IMR-90 (cell line): Measurements from ENCODE around the gene APLF. TPM values are rescaled to one million over a fixed set of nuclear protein-coding genes. Genes with fewer than 3 reads are reported as not detected.
"Not testable (repeated sequence)": the region's sequence is repeated elsewhere in the genome, so short reads cannot be mapped to it uniquely, and the experiment has no call there.

Experiments used
- ATAC-seq: fragments of 200-7000 bp; cut with Tn5 transposase; 2 replicates; pipeline ENCODE4 v1.9.1; 2020; ENCODE audit warnings: low read depth, mild to moderate bottlenecking, moderate library complexity
- BruUV-seq: library from RNA; stranded (reverse); fragments of 400-500 nt; replicated peaks from 2 replicates; lab custom pipeline; 2021; lab: Mats Ljungman, UMichigan
- CTCF ChIA-PET: fragments of 300-600 bp; formaldehyde crosslinking; extraction: SDS; loops from one replicate; lab custom pipeline; 2021; ENCODE audit warnings: antibody characterized with exemption; lab: Yijun Ruan, JAX
- POLR2A ChIA-PET: fragments of 300-600 bp; sonication (Branson Sonifier 250); formaldehyde crosslinking; loops from one replicate; lab custom pipeline; 2022; ENCODE audit warnings: antibody characterized with exemption; ENCODE audit not compliant: unreplicated experiment; lab: Charles Lee
- DNase-seq: peaks from one replicate; pipeline ENCODE4 v3.0.0; 2013
- H2AFZ ChIP-seq: replicated peaks from 2 replicates; pipeline ENCODE3; 2013; ENCODE audit warnings: low read length, mild to moderate bottlenecking; ENCODE audit not compliant: poor library complexity
- H2AK5ac ChIP-seq: 2 replicates; pipeline ENCODE4 v1.6.1; 2013; ENCODE audit warnings: low read depth, low read length, inconsistent platforms
- H2AK9ac ChIP-seq: replicated peaks from 2 replicates; pipeline ENCODE3; 2013; ENCODE audit warnings: mild to moderate bottlenecking, low read depth, low read length, moderate library complexity; ENCODE audit not compliant: poor library complexity
- H2BK120ac ChIP-seq: 2 replicates; pipeline ENCODE4 v1.6.1; 2013; ENCODE audit warnings: low read depth, low read length, inconsistent platforms
- H2BK15ac ChIP-seq: 3 replicates; pipeline ENCODE4 v1.6.1; 2013; ENCODE audit warnings: low read depth, low read length, inconsistent platforms
- H2BK20ac ChIP-seq: 2 replicates; pipeline ENCODE4 v1.6.1; 2013; ENCODE audit warnings: low read depth, mild to moderate bottlenecking, inconsistent platforms, low read length, moderate library complexity
- H2BK5ac ChIP-seq: 2 replicates; pipeline ENCODE4 v1.6.1; 2013; ENCODE audit warnings: mild to moderate bottlenecking, low read depth, low read length, inconsistent platforms; ENCODE audit not compliant: poor library complexity, severe bottlenecking
- H3K14ac ChIP-seq: replicated peaks from 2 replicates; pipeline ENCODE4 v1.6.1; 2013; ENCODE audit warnings: low read depth, low read length, inconsistent platforms
- H3K18ac ChIP-seq: 2 replicates; pipeline ENCODE4 v1.6.1; 2013; ENCODE audit warnings: low read depth, low read length, control low read depth
- H3K23ac ChIP-seq: 2 replicates; pipeline ENCODE4 v1.6.1; 2013; ENCODE audit warnings: low read depth, low read length, inconsistent platforms
- H3K27ac ChIP-seq: 2 replicates; pipeline ENCODE4 v1.5.1; 2013; ENCODE audit warnings: mild to moderate bottlenecking, control low read depth, low read length; ENCODE audit not compliant: insufficient read depth
- H3K27me3 ChIP-seq: 2 replicates; pipeline ENCODE4 v1.6.1; 2013; ENCODE audit warnings: low read length; ENCODE audit not compliant: control insufficient read depth, insufficient read depth
- H3K36me3 ChIP-seq: 2 replicates; pipeline ENCODE4 v1.6.1; 2013; ENCODE audit warnings: low read length, mixed read lengths; ENCODE audit not compliant: control insufficient read depth, insufficient read depth
- H3K4ac ChIP-seq: 2 replicates; pipeline ENCODE4 v1.6.1; 2013; ENCODE audit warnings: low read depth, low read length, inconsistent platforms
- H3K4me1 ChIP-seq: 2 replicates; pipeline ENCODE4 v1.6.1; 2013; ENCODE audit warnings: low read length, mixed read lengths; ENCODE audit not compliant: control insufficient read depth, insufficient read depth
- H3K4me2 ChIP-seq: 2 replicates; pipeline ENCODE4 v1.6.1; 2013; ENCODE audit warnings: low read depth, mild to moderate bottlenecking, control low read depth, low read length, moderate library complexity
- H3K4me3 ChIP-seq: 2 replicates; pipeline ENCODE4 v1.5.1; 2013; ENCODE audit warnings: low read depth, mild to moderate bottlenecking, control low read depth, low read length, moderate library complexity; ENCODE audit not compliant: insufficient read depth
- H3K56ac ChIP-seq: 2 replicates; pipeline ENCODE4 v1.6.1; 2013; ENCODE audit warnings: low read length, inconsistent platforms; ENCODE audit not compliant: insufficient read depth; ENCODE audit errors: extremely low read depth
- H3K79me1 ChIP-seq, 2 experiments: 2 replicates each; pipeline ENCODE4 v1.6.1; 2013; ENCODE audit warnings: low read length in 2 of 2, inconsistent platforms in 1 of 2, low read depth in 1 of 2
- H3K9ac ChIP-seq: 2 replicates; pipeline ENCODE4 v1.6.1; 2013; ENCODE audit warnings: low read depth, low read length, control low read depth
- H3K9me1 ChIP-seq: 2 replicates; pipeline ENCODE4 v1.6.1; 2013; ENCODE audit warnings: low read length, inconsistent platforms; ENCODE audit not compliant: insufficient read depth
- H3K9me3 ChIP-seq: 2 replicates; pipeline ENCODE4 v1.6.1; 2013; ENCODE audit warnings: low read length; ENCODE audit not compliant: control insufficient read depth, insufficient read depth
- H4K20me1 ChIP-seq: 2 replicates; pipeline ENCODE4 v1.6.1; 2013; ENCODE audit warnings: low read length, inconsistent platforms; ENCODE audit not compliant: insufficient read depth
- H4K5ac ChIP-seq: 2 replicates; pipeline ENCODE4 v1.6.1; 2013; ENCODE audit warnings: mild to moderate bottlenecking, low read depth, low read length, control low read depth
- H4K8ac ChIP-seq, 2 experiments: 2 replicates each; pipeline ENCODE4 v1.6.1; 2013; ENCODE audit warnings: low read depth in 2 of 2, low read length in 2 of 2, control low read depth in 1 of 2, inconsistent platforms in 1 of 2
- H4K91ac ChIP-seq: 2 replicates; pipeline ENCODE4 v1.6.1; 2013; ENCODE audit warnings: low read depth, low read length, inconsistent platforms; ENCODE audit not compliant: insufficient read depth
- WGBS, 2 experiments: methylation state at CpG; one replicate each; pipeline versions ENCODE4 v1.1.5 to v1.1.7; 2013; ENCODE audit warnings: missing lambda C conversion rate in 2 of 2; ENCODE audit not compliant: insufficient read length in 1 of 2; ENCODE audit errors: extremely low coverage in 2 of 2; 5-methylcytosine and 5-hydroxymethylcytosine counted together
- dilution Hi-C: fragments of 300-500 bp; cut with HindIII; formaldehyde crosslinking; loops from one replicate; pipeline ENCODE4 v1.14.3; 2018; ENCODE audit warnings: low sequenced_read_pairs; ENCODE audit not compliant: unreplicated experiment
- in situ Hi-C: fragments of 300-500 bp; cut with MboI; formaldehyde crosslinking; loops from 3 replicates; pipeline ENCODE4 v1.14.3; 2019; ENCODE audit warnings: low sequenced_read_pairs, inconsistent platforms, mixed read lengths
- intact Hi-C: fragments of 100-400 bp; cut with micrococcal nuclease; formaldehyde crosslinking; loops from 2 replicates; pipeline ENCODE4 v1.10.0; 2022
- polyA plus RNA-seq, 3 experiments: library from polyadenylated mRNA; depleted of rRNA; stranded (reverse); fragments of >200 nt; gene quantifications; 2 replicates each; pipeline ENCODE4 v1.2.3, GENCODE V29; 2012; ENCODE audit warnings: low replicate concordance in 1 of 3
- total RNA-seq: library from RNA; depleted of rRNA; stranded (reverse); fragments of >200 nt; gene quantifications from 2 replicates; pipeline ENCODE4 v1.2.3, GENCODE V29; 2012

APLF gene
- total and polyA plus RNA-seq, 2 of the 4 experiments (the other 2 are of a cell fraction) = 1.5 to 2.3 TPM

GRCh38 chr2:68555425-68556206 is 88.2 kb downstream of the APLF start:
- H2BK5ac ChIP-seq, H4K5ac ChIP-seq, H3K9me3 ChIP-seq, H4K8ac ChIP-seq, H3K23ac ChIP-seq, H2AFZ ChIP-seq, dilution Hi-C loops, H3K4me3 ChIP-seq, H2AK5ac ChIP-seq, DNase-seq, H2AK9ac ChIP-seq, H3K18ac ChIP-seq, H3K27me3 ChIP-seq, H2BK120ac ChIP-seq, H3K27ac ChIP-seq, H2BK20ac ChIP-seq, H3K14ac ChIP-seq, intact Hi-C loops, H3K9ac ChIP-seq, H4K91ac ChIP-seq, BruUV-seq, H3K36me3 ChIP-seq, H3K56ac ChIP-seq, H3K9me1 ChIP-seq, H3K4ac ChIP-seq, H4K20me1 ChIP-seq, H3K79me1 ChIP-seq, H3K4me1 ChIP-seq, H2BK15ac ChIP-seq, H3K4me2 ChIP-seq, in situ Hi-C loops, CTCF ChIA-PET: not testable (repeated sequence)
- POLR2A ChIA-PET = interaction anchor here (0.7 kb wide), 1 partner anchor 14 kb away, joined by 3 read pairs; no protein-coding TSS in a partner anchor
- peak; percentile 40 for ATAC-seq
- WGBS, 2 experiments = 100% methylated on average over 1 of the region's 5 CpGs; no CpG with 5 or more reads in 1 of the 2 experiments
